Astrocyte of the cerebellum (primary cell): ENCODE measurements around the gene IKZF3.
"Not testable (repeated sequence)": the region's sequence is repeated elsewhere in the genome, so short reads cannot be mapped to it uniquely, and the experiment has no call there.

Experiments used
- DNase-seq: peaks from one replicate; pipeline ENCODE4 v3.0.0-alpha.2; 2011; ENCODE audit warnings: low read depth
- H3K4me3 ChIP-seq: 2 replicates; pipeline ENCODE4 v1.5.1; 2011; ENCODE audit warnings: mild to moderate bottlenecking, low read depth, low read length, moderate library complexity
- in situ Hi-C: cut with HindIII; loops from 2 replicates; pipeline ENCODE4 v1.10.0; 2017; ENCODE audit warnings: low sequenced_read_pairs
- TF ChIP-seq, protein P1 (sequence below): IDR thresholded peaks from 2 replicates; pipeline ENCODE4 v1.5.1; 2012; ENCODE audit warnings: low read length, low read depth, moderate library complexity, mild to moderate bottlenecking; ENCODE audit errors: missing control alignments

Gene IKZF3

DNA sequence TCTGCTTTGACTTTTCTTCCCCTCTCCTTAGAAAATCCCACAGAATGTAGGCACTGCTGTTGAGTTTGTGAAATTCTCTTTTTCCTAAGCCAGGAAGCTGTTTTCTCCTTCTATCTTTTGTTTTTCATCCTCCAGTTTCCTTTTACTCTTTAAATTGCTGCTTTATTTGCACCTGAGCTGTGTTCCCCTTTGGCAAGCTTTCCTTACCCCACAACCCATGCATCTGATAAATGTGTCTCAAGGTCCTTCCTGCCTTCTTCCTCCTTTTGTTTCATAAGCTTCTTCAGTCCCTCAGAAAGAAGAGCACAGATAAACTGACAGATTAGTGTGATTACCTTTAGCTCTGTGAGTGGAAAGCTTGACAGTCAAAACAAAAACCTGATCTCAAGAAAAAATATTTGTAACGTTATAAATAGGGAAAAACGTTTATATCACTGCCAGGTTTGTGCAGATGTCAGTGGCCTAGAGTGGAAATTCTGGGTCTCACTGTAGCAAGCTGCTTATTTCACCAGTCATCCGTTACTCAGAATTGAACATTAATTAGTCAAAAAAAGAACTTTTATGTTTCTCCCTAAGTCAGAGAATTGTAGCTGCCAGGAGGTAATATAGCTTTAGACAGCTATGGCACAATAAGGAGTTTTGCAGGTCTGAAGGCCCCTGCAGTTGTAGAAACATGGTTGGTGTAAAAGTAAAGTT, 30.7 kb upstream of the IKZF3 start:
- no peak overlapping the region for H3K4me3 ChIP-seq
- TF ChIP-seq, protein P1, sequence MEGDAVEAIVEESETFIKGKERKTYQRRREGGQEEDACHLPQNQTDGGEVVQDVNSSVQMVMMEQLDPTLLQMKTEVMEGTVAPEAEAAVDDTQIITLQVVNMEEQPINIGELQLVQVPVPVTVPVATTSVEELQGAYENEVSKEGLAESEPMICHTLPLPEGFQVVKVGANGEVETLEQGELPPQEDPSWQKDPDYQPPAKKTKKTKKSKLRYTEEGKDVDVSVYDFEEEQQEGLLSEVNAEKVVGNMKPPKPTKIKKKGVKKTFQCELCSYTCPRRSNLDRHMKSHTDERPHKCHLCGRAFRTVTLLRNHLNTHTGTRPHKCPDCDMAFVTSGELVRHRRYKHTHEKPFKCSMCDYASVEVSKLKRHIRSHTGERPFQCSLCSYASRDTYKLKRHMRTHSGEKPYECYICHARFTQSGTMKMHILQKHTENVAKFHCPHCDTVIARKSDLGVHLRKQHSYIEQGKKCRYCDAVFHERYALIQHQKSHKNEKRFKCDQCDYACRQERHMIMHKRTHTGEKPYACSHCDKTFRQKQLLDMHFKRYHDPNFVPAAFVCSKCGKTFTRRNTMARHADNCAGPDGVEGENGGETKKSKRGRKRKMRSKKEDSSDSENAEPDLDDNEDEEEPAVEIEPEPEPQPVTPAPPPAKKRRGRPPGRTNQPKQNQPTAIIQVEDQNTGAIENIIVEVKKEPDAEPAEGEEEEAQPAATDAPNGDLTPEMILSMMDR = no peak
- no peak for DNase-seq
- in situ Hi-C loops = no loop called here

DNA sequence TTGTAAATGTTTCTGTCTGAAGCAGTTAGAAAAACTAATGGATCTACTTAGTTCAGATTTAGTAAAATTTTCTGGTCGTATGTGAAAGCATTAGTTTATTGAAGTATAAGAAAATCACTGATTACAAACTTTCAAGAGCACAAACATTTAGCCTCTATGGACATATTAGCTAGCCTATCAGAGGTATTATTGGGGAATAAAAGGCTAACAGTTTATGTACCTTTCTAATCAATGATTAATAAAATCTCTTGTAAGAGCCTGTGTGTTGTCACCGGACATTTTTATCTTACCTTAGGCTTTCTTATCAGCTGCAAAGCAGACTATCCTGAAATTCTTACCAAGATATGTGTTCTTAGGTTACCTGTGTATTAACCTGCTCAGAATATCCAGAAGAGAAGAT, 25.1 kb upstream of the IKZF3 start:
- no peak for DNase-seq
- no peak overlapping the region for H3K4me3 ChIP-seq
- TF ChIP-seq, protein P1 = no peak
- in situ Hi-C loops = no loop called here

DNA sequence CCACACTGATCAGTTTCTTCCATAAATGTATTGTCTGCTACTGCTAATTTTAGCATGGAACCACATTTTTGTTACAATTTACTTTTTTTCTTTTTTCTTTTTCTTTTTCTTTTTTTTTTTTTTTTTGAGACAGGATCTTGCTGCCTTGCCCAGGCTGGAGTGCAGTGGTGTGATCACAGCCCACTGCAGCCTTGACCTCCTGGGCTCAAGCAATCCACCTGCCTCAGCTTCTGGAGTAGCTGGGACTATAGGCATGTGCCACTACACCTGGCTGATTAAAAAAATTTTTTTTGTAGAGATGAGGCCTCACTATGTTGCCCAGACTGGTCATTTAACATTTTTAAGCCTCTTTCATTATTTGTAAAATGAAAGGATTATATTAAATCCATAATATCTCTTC, 23.0 kb upstream of the IKZF3 start:
- in situ Hi-C loops = no loop called here

DNA sequence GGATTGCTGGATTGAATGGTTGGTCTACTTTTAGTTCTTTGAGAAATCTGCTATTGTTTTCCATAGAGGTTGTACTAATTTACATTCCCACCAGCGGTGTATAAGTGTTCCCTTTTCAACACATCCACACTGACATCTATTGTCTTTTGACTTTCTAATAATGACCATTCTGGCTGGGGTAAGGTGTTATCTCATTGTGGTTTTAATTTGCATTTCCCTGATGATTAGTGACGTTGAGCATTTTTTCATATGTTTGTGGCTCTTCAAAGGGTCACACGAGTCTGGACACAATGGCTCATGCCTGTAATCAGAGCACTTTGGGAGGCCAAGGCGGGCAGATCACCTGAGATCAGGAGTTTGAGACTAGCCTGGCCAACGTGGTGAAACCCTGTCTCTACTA, 22.0 kb upstream of the IKZF3 start:
- in situ Hi-C loops, DNase-seq, H3K4me3 ChIP-seq: not testable (repeated sequence)

More for the DNA sequence above, 23.0 kb upstream of the IKZF3 start:
- no peak for DNase-seq
- H3K4me3 ChIP-seq = no peak overlapping the region
- TF ChIP-seq, protein P1 = no peak

DNA sequence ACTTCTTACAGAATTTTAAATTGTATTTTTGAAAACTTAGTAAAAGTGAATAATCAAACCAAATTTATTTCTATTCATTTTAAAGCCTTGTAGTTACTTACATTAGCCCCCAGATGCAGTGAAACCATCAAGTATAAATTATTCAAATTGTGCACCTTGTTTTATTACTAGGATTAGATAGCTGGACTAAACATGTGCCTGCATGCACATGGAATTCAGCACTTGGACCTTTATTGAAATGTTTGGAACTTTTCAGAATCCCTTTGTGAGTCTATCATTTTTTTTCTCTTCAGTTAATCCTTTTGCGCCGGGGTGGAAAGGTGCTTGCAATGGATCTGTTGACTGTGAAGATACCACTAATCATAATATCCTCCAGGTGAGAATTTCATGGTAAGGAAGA, 8.6 kb upstream of the IKZF3 start:
- TF ChIP-seq, protein P1 = no peak
- DNase-seq = no peak
- no peak overlapping the region for H3K4me3 ChIP-seq
- in situ Hi-C loops = no loop called here

DNA sequence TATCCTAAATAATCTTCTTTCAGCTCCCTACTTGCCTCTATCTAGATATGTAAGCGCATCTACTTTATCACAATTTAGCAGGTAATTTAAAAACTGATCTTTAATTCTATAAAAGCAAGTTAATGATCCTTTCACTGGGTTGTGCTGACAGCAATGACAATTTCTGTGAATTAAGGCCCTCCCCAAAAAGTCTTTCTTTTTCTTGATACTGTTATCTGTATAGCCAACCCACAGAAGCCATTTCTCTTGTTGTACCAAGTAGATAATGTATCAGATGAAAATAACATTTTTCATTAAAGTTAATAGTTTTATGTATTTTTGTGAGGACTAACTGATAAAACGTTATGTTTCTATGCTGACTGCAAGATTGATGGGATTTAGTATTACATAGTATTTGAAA, 7.7 kb upstream of the IKZF3 start:
- in situ Hi-C loops = no loop called here
- TF ChIP-seq, protein P1 = no peak
- H3K4me3 ChIP-seq = no peak overlapping the region
- no peak for DNase-seq

DNA sequence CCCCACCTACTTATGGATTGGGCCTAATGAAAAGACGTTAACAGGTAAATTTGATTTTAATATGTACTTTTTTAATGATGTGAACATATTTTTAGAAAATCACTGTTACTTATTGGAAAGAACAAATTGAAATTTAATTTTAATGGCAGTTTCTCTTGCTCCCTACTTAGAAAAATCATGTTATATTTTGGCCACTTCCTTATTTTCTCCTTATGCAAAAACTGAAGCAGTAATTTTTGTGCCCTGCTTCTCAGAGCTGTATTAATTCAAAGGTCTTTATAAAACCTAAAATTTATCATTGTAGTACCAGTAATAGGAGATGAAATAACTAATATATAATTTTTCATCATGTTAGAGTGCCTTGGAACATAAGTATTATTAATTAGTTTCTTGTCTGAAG, 6.7 kb upstream of the IKZF3 start:
- in situ Hi-C loops = no loop called here
- TF ChIP-seq, protein P1 = no peak
- no peak for DNase-seq
- no peak overlapping the region for H3K4me3 ChIP-seq
